ENCODE data around the gene FABP1. TPM values are rescaled to one million over a fixed set of nuclear protein-coding genes. Genes with fewer than 3 reads are reported as not detected.

Gene FABP1
- total RNA-seq, 1 experiment from 2014 or later = not detected

GRCh38 chr2:88128654-88129312 is 921 bp upstream of the FABP1 start:
- H3K9me3 ChIP-seq (ENCODE audit: low read depth, low read length, poor library complexity, severe bottlenecking) = no peaks in the 10 kb centered on the region
- no peak for DNase-seq (ENCODE audit: low spot score)
- no peak for TF ChIP-seq CTCF (conservative IDR thresholded peaks at IDR 0.05; ENCODE audit: low read depth, low read length)
- peaks cover 18% of the 10 kb centered on the region for H3K27me3 ChIP-seq (replicated peaks; ENCODE audit: insufficient read depth, low read depth, low read length, poor library complexity)
- H3K4me3 ChIP-seq (ENCODE audit: low read depth, low read length, poor library complexity, severe bottlenecking) = no peak overlapping the region
- intact Hi-C loops (cut with micrococcal nuclease; ENCODE audit: unreplicated experiment) = no loop called here
- H3K27ac ChIP-seq (ENCODE audit: low read depth, low read length, poor library complexity, severe bottlenecking) = no peak overlapping the region
- BruUV-seq (replicated peaks) = no TSS peak
- POLR2A ChIA-PET (ENCODE audit: low non-redundant PET) = no interaction called here
- CTCF ChIA-PET = no interaction called here
- no peaks in the 10 kb centered on the region for H3K36me3 ChIP-seq (ENCODE audit: insufficient read depth, low read length, poor library complexity, severe bottlenecking)
- H3K4me1 ChIP-seq (ENCODE audit: insufficient read depth, low read length, poor library complexity, severe bottlenecking) = no peaks in the 10 kb centered on the region

- BruUV-seq (replicated peaks) = no TSS peak
- Histone ChIP-seq H3K4me1 (ENCODE audit: insufficient read depth, low read length, poor library complexity, severe bottlenecking) (no peaks in the 10 kb centered on the region), H3K27ac (ENCODE audit: low read depth, low read length, poor library complexity, severe bottlenecking) (no peak overlapping the region), H3K36me3 (ENCODE audit: insufficient read depth, low read length, poor library complexity, severe bottlenecking) (no peaks in the 10 kb centered on the region), H3K4me3 (ENCODE audit: low read depth, low read length, poor library complexity, severe bottlenecking) (no peak overlapping the region), H3K9me3 (ENCODE audit: low read depth, low read length, poor library complexity, severe bottlenecking) (no peaks in the 10 kb centered on the region), H3K27me3 (replicated peaks; ENCODE audit: insufficient read depth, low read depth, low read length, poor library complexity) (peaks cover 25% of the 10 kb centered on the region)
- TF ChIP-seq CTCF (conservative IDR thresholded peaks at IDR 0.05; ENCODE audit: low read depth, low read length) (no peak), EZH2 (IDR thresholded peaks at IDR 0.05; ENCODE audit: borderline replicate concordance, low read depth, low read length, poor library complexity, severe bottlenecking) (no peak)
- intact Hi-C loops (cut with micrococcal nuclease; ENCODE audit: unreplicated experiment) = no loop called here
- CTCF ChIA-PET = no interaction called here
- POLR2A ChIA-PET (ENCODE audit: low non-redundant PET) = no interaction called here
- DNase-seq (ENCODE audit: low spot score) = no peak
Observed at GRCh38 chr2:88127638-88127887, 299 bp downstream of the FABP1 start.

- Histone ChIP-seq H3K4me1 (ENCODE audit: insufficient read depth, low read length, poor library complexity, severe bottlenecking) (no peaks in the 10 kb centered on the region), H3K27me3 (replicated peaks; ENCODE audit: insufficient read depth, low read depth, low read length, poor library complexity) (peaks cover 31% of the 10 kb centered on the region), H3K4me3 (ENCODE audit: low read depth, low read length, poor library complexity, severe bottlenecking) (no peak overlapping the region), H3K27ac (ENCODE audit: low read depth, low read length, poor library complexity, severe bottlenecking) (no peak overlapping the region), H3K9me3 (ENCODE audit: low read depth, low read length, poor library complexity, severe bottlenecking) (no peaks in the 10 kb centered on the region), H3K36me3 (ENCODE audit: insufficient read depth, low read length, poor library complexity, severe bottlenecking) (no peaks in the 10 kb centered on the region)
- DNase-seq (ENCODE audit: low spot score) = no peak
- intact Hi-C loops (cut with micrococcal nuclease; ENCODE audit: unreplicated experiment) = no loop called here
- ChIA-PET CTCF (no interaction called here), POLR2A (ENCODE audit: low non-redundant PET) (no interaction called here)
- BruUV-seq (replicated peaks) = no TSS peak
- TF ChIP-seq CTCF (conservative IDR thresholded peaks at IDR 0.05; ENCODE audit: low read depth, low read length) (no peak), EZH2 (IDR thresholded peaks at IDR 0.05; ENCODE audit: borderline replicate concordance, low read depth, low read length, poor library complexity, severe bottlenecking) (no peak)
Observed at GRCh38 chr2:88126772-88127637, 857 bp downstream of the FABP1 start.
